NT2/D1 (cell line): ENCODE data around the gene ERG.

Source experiments
- DNase-seq: peaks from one replicate; pipeline ENCODE4 v3.0.0-alpha.2; 2011; ENCODE audit warnings: low read depth, low spot score
- H3K27me3 ChIP-seq: 2 replicates; pipeline ENCODE4 v1.6.0; 2011; ENCODE audit warnings: mild to moderate bottlenecking; ENCODE audit not compliant: insufficient read length, insufficient read depth
- H3K36me3 ChIP-seq: 2 replicates; pipeline ENCODE4 v1.6.1; 2011; ENCODE audit warnings: mild to moderate bottlenecking, low read length, mixed read lengths; ENCODE audit not compliant: insufficient read depth, insufficient read length
- H3K4me1 ChIP-seq: 2 replicates; pipeline ENCODE4 v1.5.1; 2011; ENCODE audit not compliant: insufficient read depth, insufficient read length
- H3K4me3 ChIP-seq: 2 replicates; pipeline ENCODE4 v1.5.1; 2011; ENCODE audit warnings: low read depth; ENCODE audit not compliant: insufficient read length
- H3K9ac ChIP-seq: 2 replicates; pipeline ENCODE4 v1.6.0; 2011; ENCODE audit warnings: low read depth; ENCODE audit not compliant: insufficient read length
- H3K9me3 ChIP-seq: 2 replicates; pipeline ENCODE4 v1.5.1; 2011; ENCODE audit warnings: mild to moderate bottlenecking, low read length; ENCODE audit not compliant: insufficient read depth
- SUZ12 ChIP-seq: IDR thresholded peaks from 2 replicates; pipeline ENCODE4 v1.6.1; 2011; ENCODE audit not compliant: insufficient read length, insufficient read depth; ENCODE audit errors: extremely low read depth
- YY1 ChIP-seq: IDR thresholded peaks from 2 replicates; pipeline ENCODE4 v1.6.1; 2011; ENCODE audit not compliant: insufficient read length, insufficient read depth
- ZNF274 ChIP-seq: IDR thresholded peaks from 2 replicates; pipeline ENCODE4 v1.6.1; 2011; ENCODE audit warnings: mild to moderate bottlenecking, low read depth, low read length

ERG gene

GRCh38 chr21:38358666-38359065 lies 139.6 kb downstream of the ERG start:
- Histone ChIP-seq H3K9me3 (no peaks in the 10 kb centered on the region; the same call in 1 of the 2 replicates), H3K4me3 (no peak overlapping the region), H3K9ac (no peak overlapping the region), H3K36me3 (no peaks in the 10 kb centered on the region), H3K4me1 (peaks cover 6% of the 10 kb centered on the region), H3K27me3 (peaks cover 7% of the 10 kb centered on the region)
- TF ChIP-seq SUZ12 (no peak), ZNF274 (no peak), YY1 (no peak)
- DNase-seq = no peak

- DNase-seq = no peak
- H3K36me3 ChIP-seq = no peaks in the 10 kb centered on the region
- H3K9ac ChIP-seq = no peak overlapping the region
- peaks cover 2% of the 10 kb centered on the region; the same call in 1 of the 2 replicates for H3K9me3 ChIP-seq
- H3K4me3 ChIP-seq = no peak overlapping the region
- peaks cover 7% of the 10 kb centered on the region for H3K27me3 ChIP-seq
- H3K4me1 ChIP-seq = peaks cover 6% of the 10 kb centered on the region
- TF ChIP-seq YY1 (no peak), ZNF274 (no peak), SUZ12 (no peak)
Measured at GRCh38 chr21:38358098-38358497, 140.2 kb downstream of the ERG start.

GRCh38 chr21:38356883-38357625 lies 141.2 kb downstream of the ERG start:
- Histone ChIP-seq H3K4me1 (peaks cover 6% of the 10 kb centered on the region), H3K4me3 (no peak overlapping the region)
- TF ChIP-seq YY1 = no peak
- TF ChIP-seq SUZ12 = no peak
- no peak for TF ChIP-seq ZNF274

GRCh38 chr21:38355992-38356781 lies 142.1 kb downstream of the ERG start:
- Histone ChIP-seq H3K9ac (no peak overlapping the region), H3K4me1 (peaks cover 8% of the 10 kb centered on the region), H3K27me3 (peaks cover 7% of the 10 kb centered on the region), H3K4me3 (no peak overlapping the region), H3K36me3 (no peaks in the 10 kb centered on the region), H3K9me3 (peaks cover 9% of the 10 kb centered on the region; the same call in 1 of the 2 replicates)
- no peak for TF ChIP-seq SUZ12
- TF ChIP-seq YY1 = no peak
- no peak for TF ChIP-seq ZNF274
- peak; percentile 84 for DNase-seq

More at GRCh38 chr21:38356883-38357625, 141.2 kb downstream of the ERG start:
- H3K27me3 ChIP-seq = peaks cover 7% of the 10 kb centered on the region
- DNase-seq = no peak
- no peaks in the 10 kb centered on the region for H3K36me3 ChIP-seq
- no peak overlapping the region for H3K9ac ChIP-seq
- H3K9me3 ChIP-seq = peaks cover 4% of the 10 kb centered on the region; the same call in 1 of the 2 replicates

GRCh38 chr21:38355353-38355752 lies 142.9 kb downstream of the ERG start:
- H3K27me3 ChIP-seq = peaks cover 7% of the 10 kb centered on the region
- no peaks in the 10 kb centered on the region for H3K36me3 ChIP-seq
- H3K9me3 ChIP-seq = peaks cover 16% of the 10 kb centered on the region; the same call in 1 of the 2 replicates
- no peak for DNase-seq
- TF ChIP-seq ZNF274 (no peak), YY1 (no peak), SUZ12 (no peak)
- peaks cover 12% of the 10 kb centered on the region for H3K4me1 ChIP-seq
- no peak overlapping the region for H3K4me3 ChIP-seq
- no peak overlapping the region for H3K9ac ChIP-seq

GRCh38 chr21:38354746-38355145 lies 143.5 kb downstream of the ERG start:
- TF ChIP-seq ZNF274 = no peak
- no peak for TF ChIP-seq YY1
- no peak for TF ChIP-seq SUZ12
- no peak overlapping the region for H3K4me3 ChIP-seq
- H3K36me3 ChIP-seq = no peaks in the 10 kb centered on the region
- peaks cover 12% of the 10 kb centered on the region for H3K4me1 ChIP-seq
- peaks cover 16% of the 10 kb centered on the region; the same call in 1 of the 2 replicates for H3K9me3 ChIP-seq
- no peak overlapping the region for H3K9ac ChIP-seq
- no peak for DNase-seq
- peaks cover 7% of the 10 kb centered on the region for H3K27me3 ChIP-seq

- Histone ChIP-seq H3K27me3 (peaks cover 7% of the 10 kb centered on the region), H3K4me3 (no peak overlapping the region), H3K4me1 (peaks cover 12% of the 10 kb centered on the region), H3K9ac (no peak overlapping the region), H3K9me3 (peaks cover 16% of the 10 kb centered on the region; the same call in 1 of the 2 replicates), H3K36me3 (no peaks in the 10 kb centered on the region)
- DNase-seq = no peak
- TF ChIP-seq YY1 = no peak
Measured at GRCh38 chr21:38354231-38354630, 144.0 kb downstream of the ERG start.
